Panc1 (cell line): ENCODE measurements around the gene PIP4K2C.

Experiments used
- POLR2AphosphoS5 ChIP-seq: IDR thresholded peaks from 2 replicates; pipeline ENCODE4 v1.6.1; 2012; ENCODE audit warnings: mild to moderate bottlenecking, low read depth, low read length, moderate library complexity
- TCF7L2 ChIP-seq: IDR thresholded peaks from 2 replicates; pipeline ENCODE4 v1.6.1; 2011; ENCODE audit warnings: mild to moderate bottlenecking, low read depth, low read length, inconsistent platforms
- TF ChIP-seq, protein P1 (sequence below): fragments of 450-650 bp; IDR thresholded peaks from 2 replicates; pipeline ENCODE4 v1.5.1; 2017; ENCODE audit warnings: mild to moderate bottlenecking

DNA sequence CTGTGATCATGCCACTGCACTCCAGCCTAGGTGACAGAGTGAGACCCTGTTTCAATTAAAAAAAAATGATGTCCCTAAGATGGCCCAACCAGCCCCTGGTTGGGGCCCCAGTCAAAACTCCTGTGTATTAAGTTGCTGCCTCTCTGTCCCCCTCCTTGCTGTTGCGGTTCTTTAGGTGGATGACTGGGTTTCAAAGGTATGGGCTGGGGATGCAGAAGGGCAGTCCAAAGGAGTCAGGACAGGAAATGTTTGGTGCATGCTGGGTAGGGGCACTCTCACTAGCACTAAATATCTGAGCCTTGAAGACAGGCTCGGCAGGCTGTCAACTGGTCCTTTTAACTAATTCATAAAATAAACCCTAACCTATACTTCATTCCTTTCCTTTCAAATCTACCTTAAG, 12.0 kb upstream of the PIP4K2C start:
- TF ChIP-seq POLR2AphosphoS5 (no peak), TCF7L2 (no peak)
- TF ChIP-seq, protein P1, sequence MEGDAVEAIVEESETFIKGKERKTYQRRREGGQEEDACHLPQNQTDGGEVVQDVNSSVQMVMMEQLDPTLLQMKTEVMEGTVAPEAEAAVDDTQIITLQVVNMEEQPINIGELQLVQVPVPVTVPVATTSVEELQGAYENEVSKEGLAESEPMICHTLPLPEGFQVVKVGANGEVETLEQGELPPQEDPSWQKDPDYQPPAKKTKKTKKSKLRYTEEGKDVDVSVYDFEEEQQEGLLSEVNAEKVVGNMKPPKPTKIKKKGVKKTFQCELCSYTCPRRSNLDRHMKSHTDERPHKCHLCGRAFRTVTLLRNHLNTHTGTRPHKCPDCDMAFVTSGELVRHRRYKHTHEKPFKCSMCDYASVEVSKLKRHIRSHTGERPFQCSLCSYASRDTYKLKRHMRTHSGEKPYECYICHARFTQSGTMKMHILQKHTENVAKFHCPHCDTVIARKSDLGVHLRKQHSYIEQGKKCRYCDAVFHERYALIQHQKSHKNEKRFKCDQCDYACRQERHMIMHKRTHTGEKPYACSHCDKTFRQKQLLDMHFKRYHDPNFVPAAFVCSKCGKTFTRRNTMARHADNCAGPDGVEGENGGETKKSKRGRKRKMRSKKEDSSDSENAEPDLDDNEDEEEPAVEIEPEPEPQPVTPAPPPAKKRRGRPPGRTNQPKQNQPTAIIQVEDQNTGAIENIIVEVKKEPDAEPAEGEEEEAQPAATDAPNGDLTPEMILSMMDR, result no peak
